Skeletal muscle tissue (tissue), 4 donors: ENCODE results near the gene NSUN4. TPM values are rescaled to one million over a fixed set of nuclear protein-coding genes. Genes with fewer than 3 reads are reported as not detected.

Experiments
- H3K27ac ChIP-seq: one replicate; pipeline ENCODE4 v1.7.0; 2013; ENCODE audit warnings: mild to moderate bottlenecking, low read depth, low read length, inconsistent platforms
- H3K27me3 ChIP-seq, 3 donors: one replicate each; pipeline ENCODE4 v1.7.0; 2013; ENCODE audit warnings: low read length in 3 of 3; ENCODE audit not compliant: control insufficient read depth in 3 of 3, insufficient read depth in 3 of 3
- H3K36me3 ChIP-seq, 3 donors: one replicate each; pipeline ENCODE4 v1.7.0; 2013; ENCODE audit warnings: low read length in 3 of 3; ENCODE audit not compliant: control insufficient read depth in 3 of 3, insufficient read depth in 3 of 3
- H3K4me1 ChIP-seq, 3 donors: one replicate each; pipeline ENCODE4 v1.7.0; 2013; ENCODE audit warnings: low read length in 3 of 3, mild to moderate bottlenecking in 3 of 3; ENCODE audit not compliant: control insufficient read depth in 3 of 3, insufficient read depth in 3 of 3
- H3K4me3 ChIP-seq, 3 donors: one replicate each; pipeline ENCODE4 v1.7.0; 2013; ENCODE audit warnings: low read length in 3 of 3
- H3K9ac ChIP-seq, 3 donors: one replicate each; pipeline ENCODE4 v1.7.0; 2013; ENCODE audit warnings: low read length in 3 of 3, mild to moderate bottlenecking in 3 of 3, moderate library complexity in 2 of 3, low read depth in 1 of 3
- H3K9me3 ChIP-seq, 3 donors: one replicate each; pipeline ENCODE4 v1.7.0; 2013; ENCODE audit warnings: low read length in 3 of 3; ENCODE audit not compliant: control insufficient read depth in 3 of 3
- total RNA-seq: library from RNA; depleted of rRNA; stranded (reverse); fragments of >200 nt; gene quantifications from one replicate; pipeline ENCODE4 v1.2.3, GENCODE V29; 2014
- donor health status: Osteomylitis.

NSUN4 gene
- total RNA-seq, 1 donor from 2014 or later, result 11.5 TPM

GRCh38 chr1:46410156-46411009 is 69.8 kb downstream of the NSUN4 start:
- H3K9me3 ChIP-seq, result no peaks in the 10 kb centered on the region
- H3K4me3 ChIP-seq, result no peak overlapping the region
- H3K36me3 ChIP-seq, result peaks cover 23 to 47% (median 34%) of the 10 kb centered on the region in 3 donors
- no peaks in the 10 kb centered on the region for H3K27me3 ChIP-seq
- H3K9ac ChIP-seq, result peak overlapping the region in 1 of 3 donors; percentile 3
- no peak overlapping the region for H3K27ac ChIP-seq
- peaks cover 5 to 10% (median 9%) of the 10 kb centered on the region in 3 donors for H3K4me1 ChIP-seq

GRCh38 chr1:46411010-46411405 is 70.4 kb downstream of the NSUN4 start:
- H3K36me3 ChIP-seq, result peaks cover 23 to 47% (median 36%) of the 10 kb centered on the region in 3 donors
- H3K9ac ChIP-seq, result no peak overlapping the region
- no peaks in the 10 kb centered on the region for H3K27me3 ChIP-seq
- no peak overlapping the region for H3K4me3 ChIP-seq
- H3K27ac ChIP-seq, result no peak overlapping the region
- H3K4me1 ChIP-seq, result peaks cover 5 to 7% (median 7%) of the 10 kb centered on the region in 3 donors
- no peaks in the 10 kb centered on the region for H3K9me3 ChIP-seq

Other genes starting within 250 kb of the NSUN4 start
- gene PIK3R3, start 208.2 kb upstream of the NSUN4 start, total RNA-seq, result 13.0 TPM
- not detected for gene TSPAN1, start 165.7 kb upstream of the NSUN4 start, total RNA-seq
- gene P3R3URF, start 164.3 kb upstream of the NSUN4 start, total RNA-seq, result not detected
- 23.5 TPM for gene POMGNT1, start 142.4 kb upstream of the NSUN4 start, total RNA-seq
- 1.6 TPM for gene LURAP1, start 137.5 kb upstream of the NSUN4 start, total RNA-seq
- 3.1 TPM for gene RAD54L, start 93.0 kb upstream of the NSUN4 start, total RNA-seq
- 55.8 TPM for gene LRRC41, start 37.2 kb upstream of the NSUN4 start, total RNA-seq
- 480 TPM for gene UQCRH, start 37.1 kb upstream of the NSUN4 start, total RNA-seq
- 13.6 TPM for gene FAAH, start 53.5 kb downstream of the NSUN4 start, total RNA-seq
- not detected for gene DMBX1, start 149.0 kb downstream of the NSUN4 start, total RNA-seq
- not detected for gene KNCN, start 210.8 kb downstream of the NSUN4 start, total RNA-seq